ENCODE measurements around the gene SRPK2.
"Not testable (repeated sequence)": the region's sequence is repeated elsewhere in the genome, so short reads cannot be mapped to it uniquely, and the experiment has no call there.

The SRPK2 gene

DNA sequence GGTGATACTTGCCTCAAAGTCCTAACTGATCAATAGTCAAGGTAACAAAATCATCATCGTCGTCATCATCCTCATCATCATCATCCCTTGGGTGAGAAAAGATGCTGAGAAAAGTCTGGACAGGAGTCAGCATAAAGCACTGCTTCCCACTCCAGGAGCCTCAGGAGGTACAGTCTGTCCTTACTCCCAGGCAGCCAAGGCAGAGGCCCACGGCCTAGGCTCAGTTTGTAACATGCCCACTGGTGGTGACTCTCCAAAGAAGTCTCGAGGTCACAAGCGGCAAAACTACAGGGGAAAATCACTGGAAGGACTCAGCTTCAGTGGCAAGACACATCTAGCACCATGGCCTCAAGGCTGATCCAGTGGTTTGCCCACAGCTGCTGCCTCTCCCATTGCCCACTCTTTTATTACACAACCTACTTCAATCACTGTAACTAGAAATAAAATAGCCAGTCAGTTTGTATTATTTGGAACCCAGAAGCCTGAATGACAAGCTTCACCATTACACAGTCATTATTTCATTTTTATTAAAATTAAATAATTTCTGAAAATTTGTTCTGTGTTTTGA, 150.4 kb downstream of the SRPK2 start:
- POLR2A ChIA-PET: no interaction called here
- H3K36me3 ChIP-seq (ENCODE audit: control insufficient read depth in 2 of 2, insufficient read depth in 1 of 2, low read length in 2 of 2): no peaks in the 10 kb centered on the region
- CTCF ChIA-PET: interaction anchor here (1.8 kb wide), 1 partner anchor 12 kb away, joined by 5 read pairs; no protein-coding TSS in a partner anchor
- H3K9me3 ChIP-seq (ENCODE audit: control insufficient read depth, insufficient read depth, low read depth, low read length): no peaks in the 10 kb centered on the region
- no peak overlapping the region for H3K27ac ChIP-seq (ENCODE audit: extremely low read depth, low read depth, low read length)
- no peak overlapping the region for H3K4me3 ChIP-seq (ENCODE audit: low read depth, low read length)
- TF ChIP-seq, protein P1, sequence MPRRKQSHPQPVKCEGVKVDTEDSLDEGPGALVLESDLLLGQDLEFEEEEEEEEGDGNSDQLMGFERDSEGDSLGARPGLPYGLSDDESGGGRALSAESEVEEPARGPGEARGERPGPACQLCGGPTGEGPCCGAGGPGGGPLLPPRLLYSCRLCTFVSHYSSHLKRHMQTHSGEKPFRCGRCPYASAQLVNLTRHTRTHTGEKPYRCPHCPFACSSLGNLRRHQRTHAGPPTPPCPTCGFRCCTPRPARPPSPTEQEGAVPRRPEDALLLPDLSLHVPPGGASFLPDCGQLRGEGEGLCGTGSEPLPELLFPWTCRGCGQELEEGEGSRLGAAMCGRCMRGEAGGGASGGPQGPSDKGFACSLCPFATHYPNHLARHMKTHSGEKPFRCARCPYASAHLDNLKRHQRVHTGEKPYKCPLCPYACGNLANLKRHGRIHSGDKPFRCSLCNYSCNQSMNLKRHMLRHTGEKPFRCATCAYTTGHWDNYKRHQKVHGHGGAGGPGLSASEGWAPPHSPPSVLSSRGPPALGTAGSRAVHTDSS (tag by site-specific recombination; IDR thresholded peaks at IDR 0.05): 0 out of 2 replicates have a peak, but pooled peaks have one; percentile 37
- TF ChIP-seq, protein P2, sequence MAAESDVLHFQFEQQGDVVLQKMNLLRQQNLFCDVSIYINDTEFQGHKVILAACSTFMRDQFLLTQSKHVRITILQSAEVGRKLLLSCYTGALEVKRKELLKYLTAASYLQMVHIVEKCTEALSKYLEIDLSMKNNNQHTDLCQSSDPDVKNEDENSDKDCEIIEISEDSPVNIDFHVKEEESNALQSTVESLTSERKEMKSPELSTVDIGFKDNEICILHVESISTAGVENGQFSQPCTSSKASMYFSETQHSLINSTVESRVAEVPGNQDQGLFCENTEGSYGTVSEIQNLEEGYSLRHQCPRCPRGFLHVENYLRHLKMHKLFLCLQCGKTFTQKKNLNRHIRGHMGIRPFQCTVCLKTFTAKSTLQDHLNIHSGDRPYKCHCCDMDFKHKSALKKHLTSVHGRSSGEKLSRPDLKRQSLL (tag by site-specific recombination; IDR thresholded peaks at IDR 0.05): no peak
- H3K4me1 ChIP-seq (ENCODE audit: control insufficient read depth, insufficient read depth, low read length): peaks cover 2% of the 10 kb centered on the region; the same call in 1 of the 2 replicates

DNA sequence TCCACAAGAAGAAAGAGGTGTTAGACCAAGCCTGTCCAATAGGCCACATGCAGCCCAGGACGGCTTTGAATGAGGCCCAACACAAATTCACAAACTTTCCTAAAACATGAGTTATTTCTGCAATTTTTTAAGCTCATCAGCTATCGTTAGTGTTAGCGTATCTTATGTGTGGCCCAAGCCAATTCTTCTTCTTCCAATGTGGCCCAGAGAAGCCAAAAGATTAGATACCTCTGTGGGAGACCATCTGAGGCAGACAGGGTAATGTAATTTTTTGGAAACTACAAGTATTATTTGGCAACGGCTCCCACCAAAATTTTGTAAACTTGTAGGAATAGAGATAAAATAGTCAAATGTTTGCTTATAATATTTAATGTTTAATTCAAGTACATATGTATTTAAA, 153.8 kb downstream of the SRPK2 start:
- no peak overlapping the region for H3K4me3 ChIP-seq (ENCODE audit: low read depth, low read length)
- ChIA-PET POLR2A (no interaction called here), CTCF (no interaction called here)
- peaks cover 2% of the 10 kb centered on the region; the same call in 1 of the 2 replicates for H3K4me1 ChIP-seq (ENCODE audit: control insufficient read depth, insufficient read depth, low read length)
- H3K36me3 ChIP-seq (ENCODE audit: control insufficient read depth in 2 of 2, insufficient read depth in 1 of 2, low read length in 2 of 2): no peaks in the 10 kb centered on the region; a peak in 1 of 3 replicates
- no peak overlapping the region for H3K27ac ChIP-seq (ENCODE audit: extremely low read depth, low read depth, low read length)
- H3K9me3 ChIP-seq (ENCODE audit: control insufficient read depth, insufficient read depth, low read depth, low read length): no peaks in the 10 kb centered on the region
- no peak for TF ChIP-seq ZNF48 (tag by site-specific recombination; IDR thresholded peaks at IDR 0.05)
- TF ChIP-seq, protein P3, sequence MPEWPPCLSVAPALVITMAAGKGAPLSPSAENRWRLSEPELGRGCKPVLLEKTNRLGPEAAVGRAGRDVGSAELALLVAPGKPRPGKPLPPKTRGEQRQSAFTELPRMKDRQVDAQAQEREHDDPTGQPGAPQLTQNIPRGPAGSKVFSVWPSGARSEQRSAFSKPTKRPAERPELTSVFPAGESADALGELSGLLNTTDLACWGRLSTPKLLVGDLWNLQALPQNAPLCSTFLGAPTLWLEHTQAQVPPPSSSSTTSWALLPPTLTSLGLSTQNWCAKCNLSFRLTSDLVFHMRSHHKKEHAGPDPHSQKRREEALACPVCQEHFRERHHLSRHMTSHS (tag by site-specific recombination; IDR thresholded peaks at IDR 0.05): no peak
- TF ChIP-seq MYNN (tag by site-specific recombination; IDR thresholded peaks at IDR 0.05; ENCODE audit: borderline replicate concordance): no peak
- TF ChIP-seq ZNF239 (tag by site-specific recombination; IDR thresholded peaks at IDR 0.05): no peak
- TF ChIP-seq ZNF366 (tag by site-specific recombination; conservative IDR thresholded peaks at IDR 0.05): no peak
- TF ChIP-seq ZNF600 (tag by site-specific recombination; IDR thresholded peaks at IDR 0.05): no peak
- TF ChIP-seq ZNF174 (tag by site-specific recombination; IDR thresholded peaks at IDR 0.05): no peak
- no peak for TF ChIP-seq ZIC2 (tag by site-specific recombination; IDR thresholded peaks at IDR 0.05)
- no peak for TF ChIP-seq ZSCAN16 (tag by site-specific recombination; IDR thresholded peaks at IDR 0.05)
- TF ChIP-seq ZNF416 (tag by site-specific recombination; IDR thresholded peaks at IDR 0.05): no peak
- TF ChIP-seq ZNF311 (tag by site-specific recombination; IDR thresholded peaks at IDR 0.05; ENCODE audit: borderline replicate concordance): no peak
- no peak for TF ChIP-seq ZNF391 (tag by site-specific recombination; IDR thresholded peaks at IDR 0.05; ENCODE audit: borderline replicate concordance, low read depth)
- no peak for TF ChIP-seq ZNF629 (tag by site-specific recombination; IDR thresholded peaks at IDR 0.05)
- TF ChIP-seq, protein P4, sequence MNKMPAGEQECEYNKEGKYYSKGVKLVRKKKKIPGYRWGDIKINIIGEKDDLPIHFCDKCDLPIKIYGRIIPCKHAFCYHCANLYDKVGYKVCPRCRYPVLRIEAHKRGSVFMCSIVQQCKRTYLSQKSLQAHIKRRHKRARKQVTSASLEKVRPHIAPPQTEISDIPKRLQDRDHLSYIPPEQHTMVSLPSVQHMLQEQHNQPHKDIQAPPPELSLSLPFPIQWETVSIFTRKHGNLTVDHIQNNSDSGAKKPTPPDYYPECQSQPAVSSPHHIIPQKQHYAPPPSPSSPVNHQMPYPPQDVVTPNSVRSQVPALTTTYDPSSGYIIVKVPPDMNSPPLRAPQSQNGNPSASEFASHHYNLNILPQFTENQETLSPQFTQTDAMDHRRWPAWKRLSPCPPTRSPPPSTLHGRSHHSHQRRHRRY (tag by site-specific recombination; IDR thresholded peaks at IDR 0.05): no peak

DNA sequence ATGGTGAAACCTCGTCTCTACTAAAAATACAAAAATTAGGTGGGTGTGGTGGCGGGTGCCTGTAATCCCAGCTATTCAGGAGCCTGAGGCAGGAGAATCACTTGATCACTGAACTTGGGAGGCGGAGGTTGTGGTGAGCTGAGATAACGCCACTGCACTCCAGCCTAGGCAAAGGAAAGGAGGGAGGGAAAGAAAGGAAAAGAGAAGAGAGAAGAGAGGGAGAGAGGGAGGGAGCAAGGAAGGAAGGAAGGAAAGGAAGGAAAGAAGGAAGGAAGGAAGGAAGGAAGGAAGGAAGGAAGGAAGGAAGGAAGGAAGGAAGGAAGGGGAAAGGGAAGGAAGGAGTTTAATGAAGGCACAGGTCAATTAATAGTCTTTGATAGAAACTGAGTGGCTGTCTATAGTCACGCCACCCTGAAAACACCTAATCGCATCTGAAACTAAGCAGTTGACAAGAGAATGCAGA, 155.9 kb downstream of the SRPK2 start:
- peak; percentile 99 for TF ChIP-seq ZNF366 (tag by site-specific recombination; conservative IDR thresholded peaks at IDR 0.05)
- not testable (repeated sequence) for H3K27ac ChIP-seq (ENCODE audit: extremely low read depth, low read depth, low read length)
- CTCF ChIA-PET: interaction anchor here (0.6 kb wide), 1 partner anchor 123 kb away, joined by 3 read pairs; no protein-coding TSS in a partner anchor

More for the DNA sequence above, 155.9 kb downstream of the SRPK2 start:
- H3K4me1 ChIP-seq (ENCODE audit: control insufficient read depth, insufficient read depth, low read length); H3K4me3 ChIP-seq (ENCODE audit: low read depth, low read length); POLR2A ChIA-PET; H3K36me3 ChIP-seq (ENCODE audit: control insufficient read depth in 2 of 2, insufficient read depth in 1 of 2, low read length in 2 of 2); H3K9me3 ChIP-seq (ENCODE audit: control insufficient read depth, insufficient read depth, low read depth, low read length): not testable (repeated sequence)

All from HEK293 (cell line).